GM19395 (cell line): ENCODE results near the gene S100A10.

Source experiments
- ATAC-seq: cut with Tn5 transposase; IDR thresholded peaks from one replicate; pipeline ENCODE4 v1.9.1; 2021; ENCODE audit warnings: mild to moderate bottlenecking, moderate library complexity; ENCODE audit not compliant: unreplicated experiment

The S100A10 gene

GRCh38 chr1:151993734-151994496, at the start of gene S100A10:
TSS of gene S100A10 (minus strand) at chr1:151993859. CDS start at chr1:151986230, 7,629 bp downstream.
- ATAC-seq: no peak

DNA sequence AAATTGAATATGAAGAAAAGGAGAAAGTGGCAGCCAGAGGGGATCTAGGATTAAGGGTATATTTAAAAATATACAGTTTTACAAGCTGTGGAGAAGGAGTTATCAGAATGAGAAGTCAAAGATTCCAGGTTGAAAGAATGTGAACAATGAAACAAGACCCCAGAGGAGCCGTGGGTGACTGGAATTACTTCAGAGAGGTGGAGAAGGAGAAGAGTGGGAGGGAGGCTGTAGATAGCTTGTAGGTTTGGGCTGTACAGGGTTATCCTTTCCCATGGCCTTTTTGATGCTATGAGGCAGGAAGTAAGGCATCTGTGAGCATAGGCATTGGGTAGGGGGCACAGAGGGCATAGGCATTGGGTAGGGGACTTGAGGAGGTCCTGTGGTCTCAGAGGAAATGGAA, 48.4 kb upstream of the S100A10 start:
- ATAC-seq: no peak

DNA sequence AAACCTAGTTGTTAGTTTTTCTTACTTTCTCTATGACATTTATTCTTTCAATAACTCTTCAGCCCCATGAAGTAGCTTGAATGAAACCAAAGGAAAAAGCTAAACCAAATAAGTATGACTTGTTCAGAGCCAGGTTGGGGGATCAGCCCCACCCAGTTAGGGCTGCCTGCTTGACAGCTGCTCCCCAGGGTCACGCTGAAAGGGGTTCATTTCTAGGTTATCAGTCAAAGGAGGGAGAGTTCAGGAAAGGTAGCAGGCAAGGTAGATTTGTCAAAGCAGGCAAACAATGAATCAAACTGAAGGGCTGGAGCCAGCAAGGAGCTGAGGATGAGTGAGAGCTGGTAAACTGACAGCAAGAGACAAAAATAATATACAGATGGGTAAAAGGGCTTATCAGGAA, 46.2 kb upstream of the S100A10 start:
- ATAC-seq: no peak

- no peak for ATAC-seq
Measured at GRCh38 chr1:152039461-152039860, 45.8 kb upstream of the S100A10 start.

DNA sequence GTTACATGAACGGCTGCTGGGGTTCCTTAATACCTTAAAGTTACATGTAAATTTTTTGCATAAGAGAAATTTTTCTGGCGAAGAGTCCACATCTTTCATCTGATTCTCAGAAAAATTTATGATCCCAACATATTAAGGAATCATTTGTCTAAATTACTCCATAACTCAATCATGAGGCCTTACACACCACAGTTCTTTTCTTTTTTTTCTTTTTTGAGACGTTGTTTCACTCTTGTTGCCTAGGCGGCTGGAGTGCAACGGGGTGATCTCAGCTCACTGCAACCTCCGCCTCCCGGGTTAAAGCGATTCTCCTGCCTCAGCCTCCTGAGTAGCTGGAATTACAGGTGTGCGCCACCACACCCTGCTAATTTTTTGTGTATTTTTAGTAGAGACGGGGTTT, 45.2 kb upstream of the S100A10 start:
- no peak for ATAC-seq

GRCh38 chr1:152036267-152037216, 42.9 kb upstream of the S100A10 start, which contains the start of gene S100A11:
TSS of gene S100A11 (minus strand) at chr1:152037004. CDS start at chr1:152036915, 89 bp downstream.
- ATAC-seq: peak; percentile 51

- no peak for ATAC-seq
Measured at GRCh38 chr1:152035539-152036266, 42.0 kb upstream of the S100A10 start.

DNA sequence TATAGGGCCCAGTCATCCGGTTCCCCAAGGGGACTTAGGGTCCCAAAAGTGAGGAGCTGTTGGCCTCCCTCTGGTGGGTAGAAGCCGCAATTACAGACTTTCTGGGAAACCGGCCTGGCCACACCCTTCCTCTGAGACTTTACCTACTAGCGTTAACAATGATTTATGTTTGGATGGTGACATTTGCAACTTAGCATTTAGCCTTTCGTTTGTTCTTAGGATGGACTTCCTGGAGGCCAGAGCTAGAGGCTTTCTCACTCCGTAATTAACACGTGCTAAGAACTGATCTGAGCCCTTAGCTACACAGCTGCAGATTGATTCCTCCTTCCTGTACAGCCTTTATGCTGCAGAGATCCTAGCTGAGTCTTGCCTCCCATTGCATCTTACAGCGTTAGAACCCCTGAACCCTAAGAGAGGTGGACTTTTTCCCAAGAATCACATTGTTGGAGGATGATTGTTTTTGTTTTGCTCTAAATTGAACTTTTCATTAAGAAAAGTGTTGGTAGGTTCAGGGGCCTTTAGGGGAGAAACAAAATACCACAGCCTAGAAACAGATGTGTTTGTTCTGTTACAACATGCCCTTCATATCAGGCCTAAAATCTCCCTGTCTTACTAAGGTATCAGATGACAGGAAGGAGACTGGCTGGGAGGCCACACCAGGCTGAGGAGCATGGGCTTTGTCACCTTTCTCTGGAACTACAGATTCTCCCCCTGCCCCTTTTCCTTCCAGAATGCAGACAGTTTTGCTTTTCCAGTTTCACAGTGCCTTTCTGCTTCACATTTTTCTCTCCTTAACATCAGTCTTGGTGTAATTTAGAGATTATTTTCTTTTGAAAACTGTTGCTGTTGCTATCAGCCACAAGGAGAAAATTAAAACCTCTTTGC, 41.2 kb upstream of the S100A10 start:
- ATAC-seq: peak; percentile 58

DNA sequence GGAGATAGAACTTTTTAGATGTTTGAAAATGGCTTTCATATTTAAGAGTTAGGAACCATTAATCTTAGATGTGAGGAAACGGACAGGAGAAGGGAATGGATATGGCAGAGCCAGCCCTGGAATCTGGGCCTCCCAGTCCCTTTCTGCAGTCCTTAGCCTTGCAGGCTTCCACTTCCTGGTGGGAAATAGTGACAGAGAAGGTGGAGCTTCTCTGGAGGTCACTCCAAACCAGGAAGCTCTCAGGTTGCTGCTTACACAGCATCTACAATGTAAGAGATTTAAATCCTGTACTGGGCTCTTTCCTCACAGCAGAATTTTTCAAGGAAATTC, 40.6 kb upstream of the S100A10 start:
- ATAC-seq: peak; percentile 6

GRCh38 chr1:152029929-152030211, 36.2 kb upstream of the S100A10 start:
- no peak for ATAC-seq

GRCh38 chr1:152029144-152029928, 35.7 kb upstream of the S100A10 start:
- no peak for ATAC-seq

- no peak for ATAC-seq
Measured at GRCh38 chr1:152026895-152027294, 33.2 kb upstream of the S100A10 start.

DNA sequence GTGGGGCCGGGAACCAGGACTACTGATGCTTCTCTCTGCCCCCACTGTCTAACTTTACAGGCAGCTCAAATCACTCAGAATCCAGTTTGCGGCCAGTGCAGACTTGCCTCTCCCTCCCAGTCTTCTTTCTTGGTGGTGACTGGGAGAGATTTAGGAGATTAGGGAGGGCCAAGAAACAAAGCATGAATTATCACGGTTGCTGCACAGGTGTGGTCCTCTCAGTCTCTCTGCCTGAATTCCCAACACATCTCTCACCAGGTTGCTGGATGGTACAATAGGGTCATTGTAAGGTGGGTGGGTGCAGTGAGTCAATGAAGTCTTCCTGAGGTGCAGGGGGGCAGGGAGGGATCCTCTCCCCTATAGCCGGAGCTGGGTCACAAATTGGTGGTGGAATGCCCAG, 30.6 kb upstream of the S100A10 start:
- ATAC-seq: no peak

DNA sequence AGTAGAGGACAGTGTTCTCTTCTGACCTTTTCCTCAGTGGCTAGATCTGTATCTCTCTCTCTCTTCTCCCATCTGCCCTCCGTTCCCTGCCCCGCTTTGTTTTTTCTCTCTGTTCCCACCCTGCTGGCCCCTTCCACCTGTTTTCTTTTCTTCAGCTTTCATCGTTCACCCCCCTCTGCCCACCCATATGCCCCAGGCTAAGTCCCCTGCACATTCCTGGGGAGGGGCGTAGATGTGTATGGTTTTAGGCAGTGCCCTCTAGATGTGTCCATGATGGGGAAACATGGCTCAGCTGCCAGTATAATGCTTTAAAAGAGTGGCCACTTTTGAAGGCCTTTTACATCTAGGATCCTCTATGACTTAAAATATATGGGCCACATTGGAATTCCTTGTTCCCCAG, 29.6 kb upstream of the S100A10 start:
- ATAC-seq: no peak

GRCh38 chr1:152022474-152022873, 28.8 kb upstream of the S100A10 start:
- no peak for ATAC-seq

- ATAC-seq: no peak
Measured at GRCh38 chr1:152021569-152021968, 27.9 kb upstream of the S100A10 start.

DNA sequence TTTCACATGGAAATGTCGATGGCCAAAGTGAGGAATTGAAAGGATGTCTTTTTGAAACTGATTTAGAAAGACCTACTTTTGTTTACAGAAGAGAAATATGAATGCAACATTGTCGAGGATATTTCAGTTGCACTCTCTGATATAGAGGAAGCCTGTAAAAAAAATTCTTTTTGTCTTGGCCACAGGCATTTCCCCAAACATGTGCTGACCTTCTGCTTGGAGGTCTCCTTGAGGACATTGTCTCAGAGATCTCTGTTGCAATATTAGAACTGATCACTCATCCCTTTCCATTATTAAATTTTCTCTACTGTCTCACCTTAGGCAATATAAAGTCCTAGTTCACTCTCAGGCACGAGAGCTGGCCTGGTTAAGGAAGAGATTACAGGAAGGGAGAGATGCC, 27.2 kb upstream of the S100A10 start:
- no peak for ATAC-seq

DNA sequence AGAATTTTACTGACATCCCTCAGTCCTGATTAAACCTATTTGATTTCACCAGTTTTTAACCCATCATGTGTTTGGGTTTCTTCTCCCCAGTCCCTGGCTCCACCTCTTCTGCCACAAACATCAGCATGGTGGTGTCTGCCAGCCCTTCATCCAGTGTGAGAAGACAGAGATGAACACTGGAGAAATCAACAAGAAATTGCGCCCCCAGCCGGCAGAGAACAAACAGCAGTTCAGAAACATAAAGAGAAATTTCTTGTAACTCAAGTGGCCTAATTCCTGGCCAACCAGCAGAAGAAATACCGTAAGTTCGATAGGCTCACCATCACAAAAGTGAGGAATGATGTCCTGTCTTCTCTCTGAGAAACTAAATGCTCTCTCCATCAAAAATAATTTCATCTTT, 24.9 kb upstream of the S100A10 start:
- no peak for ATAC-seq

DNA sequence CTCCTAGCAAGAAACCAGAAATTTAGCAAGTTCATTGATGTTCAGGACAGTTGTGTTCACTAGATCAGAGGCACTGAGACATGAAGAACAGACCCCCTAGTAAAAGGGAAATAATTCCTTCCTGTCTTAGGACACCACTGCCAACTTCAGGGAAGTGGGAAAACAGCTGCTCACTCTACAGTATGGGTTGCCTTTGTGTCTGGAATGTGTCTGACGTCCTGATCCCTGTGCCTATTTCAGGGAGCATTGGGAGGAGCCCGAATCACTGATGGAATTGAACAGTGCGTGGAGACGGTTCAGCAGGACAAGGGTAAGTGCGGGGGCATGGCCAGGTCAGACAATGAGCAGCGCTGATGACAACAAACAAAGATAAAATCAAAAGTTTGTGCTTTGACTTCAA, 22.1 kb upstream of the S100A10 start:
- ATAC-seq: no peak

DNA sequence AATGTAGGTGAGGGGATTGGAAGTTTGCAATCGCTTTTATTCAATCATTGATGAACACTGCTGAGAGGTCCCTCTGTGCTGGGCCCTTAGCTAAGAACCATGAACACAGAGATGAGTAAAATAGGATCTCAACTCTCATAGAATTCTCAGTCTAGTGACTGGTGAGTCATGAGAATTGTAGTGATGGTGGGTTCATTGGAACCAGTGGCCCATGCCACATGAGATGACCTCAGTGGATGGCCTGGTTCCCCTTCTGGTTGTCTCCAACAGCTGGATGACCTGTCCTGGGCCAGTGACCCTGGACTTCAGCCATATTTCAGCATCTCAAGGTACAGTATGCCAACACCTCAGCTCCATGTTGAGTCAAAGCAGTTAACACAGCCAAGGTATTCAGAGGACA, 21.3 kb upstream of the S100A10 start:
- ATAC-seq: no peak
